GM21367 (cell line): ENCODE measurements around the gene RPS6KC1.
"Not testable (repeated sequence)": the region's sequence is repeated elsewhere in the genome, so short reads cannot be mapped to it uniquely, and the experiment has no call there.

Experiments
- ATAC-seq: cut with Tn5 transposase; IDR thresholded peaks from one replicate; pipeline ENCODE4 v1.9.1; 2021; ENCODE audit not compliant: unreplicated experiment

The RPS6KC1 gene

GRCh38 chr1:213211201-213211600 lies 160.2 kb downstream of the RPS6KC1 start:
- ATAC-seq, result no peak

- not testable (repeated sequence) for ATAC-seq
These were observed 168.0 kb downstream of the RPS6KC1 start for GRCh38 chr1:213219076-213219475.

- ATAC-seq, result no peak
These were observed 170.2 kb downstream of the RPS6KC1 start for GRCh38 chr1:213221209-213221608.

- no peak for ATAC-seq
These were observed 176.4 kb downstream of the RPS6KC1 start for GRCh38 chr1:213227458-213227857.

GRCh38 chr1:213231795-213232231 lies 180.8 kb downstream of the RPS6KC1 start:
- ATAC-seq, result no peak

GRCh38 chr1:213242883-213243282 lies 191.8 kb downstream of the RPS6KC1 start:
- ATAC-seq, result no peak

GRCh38 chr1:213244664-213245091 lies 193.6 kb downstream of the RPS6KC1 start:
- peak; percentile 67 for ATAC-seq

GRCh38 chr1:213245260-213245910 lies 194.3 kb downstream of the RPS6KC1 start:
- no peak for ATAC-seq

- no peak for ATAC-seq
These were observed 196.0 kb downstream of the RPS6KC1 start for GRCh38 chr1:213247038-213247437.

- no peak for ATAC-seq
These were observed 198.4 kb downstream of the RPS6KC1 start for GRCh38 chr1:213249395-213249794.

GRCh38 chr1:213250041-213250440 lies 199.0 kb downstream of the RPS6KC1 start:
- ATAC-seq, result no peak

GRCh38 chr1:213250446-213250845 lies 199.4 kb downstream of the RPS6KC1 start:
- no peak for ATAC-seq

- ATAC-seq, result no peak
These were observed 200.9 kb downstream of the RPS6KC1 start for GRCh38 chr1:213251972-213252371.

GRCh38 chr1:213256438-213257087 lies 205.5 kb downstream of the RPS6KC1 start:
- ATAC-seq, result peak; percentile 85

GRCh38 chr1:213260311-213261075 lies 209.5 kb downstream of the RPS6KC1 start:
- ATAC-seq, result no peak

- no peak for ATAC-seq
These were observed 213.5 kb downstream of the RPS6KC1 start for GRCh38 chr1:213264531-213264930.

GRCh38 chr1:213266983-213267772 lies 216.1 kb downstream of the RPS6KC1 start:
- ATAC-seq, result no peak

- ATAC-seq, result no peak
These were observed 217.2 kb downstream of the RPS6KC1 start for GRCh38 chr1:213268221-213268620.

GRCh38 chr1:213269829-213270228 lies 218.8 kb downstream of the RPS6KC1 start:
- no peak for ATAC-seq

- ATAC-seq, result no peak
These were observed 222.5 kb downstream of the RPS6KC1 start for GRCh38 chr1:213273546-213273945.

- no peak for ATAC-seq
These were observed 223.1 kb downstream of the RPS6KC1 start for GRCh38 chr1:213274140-213274539.
